K562 (cell line): ENCODE results near the gene MAD1L1. TPM values are rescaled to one million over a fixed set of nuclear protein-coding genes. Genes with fewer than 3 reads are reported as not detected.

ENCODE experiments used
- AFF1 ChIP-seq, 2 experiments: fragments of 450-650 bp; IDR thresholded peaks; 2 replicates each; pipeline ENCODE4 v1.6.1; 2018; ENCODE audit warnings: mild to moderate bottlenecking in 2 of 2, low read depth in 1 of 2; ENCODE audit not compliant: partially characterized antibody in 2 of 2
- ATF3 ChIP-seq, 2 experiments: fragments of 450-650 bp in 1 of 2; sonication (generic) in 1 of 2; formaldehyde crosslinking in 1 of 2; IDR thresholded peaks in 1 of 2; conservative IDR thresholded peaks in 1 of 2; 2 replicates each; pipeline versions ENCODE4 v1.6.1 to v1.8.1; 2016 to 2023; ENCODE audit warnings: mild to moderate bottlenecking in 2 of 2, moderate library complexity in 2 of 2, inconsistent platforms in 1 of 2, missing genetic modification reagents in 1 of 2
- CCNT2 ChIP-seq: IDR thresholded peaks from 2 replicates; pipeline ENCODE4 v1.6.1; 2011; ENCODE audit warnings: borderline replicate concordance, low read depth, mild to moderate bottlenecking, moderate library complexity, mixed read lengths, low read length; ENCODE audit not compliant: insufficient read length; ENCODE audit errors: extremely low read depth
- CHAMP1 ChIP-seq: fragments of 450-650 bp; IDR thresholded peaks from 2 replicates; pipeline ENCODE4 v1.6.1; 2016; ENCODE audit warnings: mild to moderate bottlenecking
- CHD2 ChIP-seq: IDR thresholded peaks from 2 replicates; pipeline ENCODE4 v1.6.1; 2011; ENCODE audit warnings: low read depth, low read length
- HEY1 ChIP-seq: fragments of 250-450 bp; sonication (Bioruptor Pico); IDR thresholded peaks from 2 replicates; pipeline ENCODE4 v1.5.0; 2020; ENCODE audit warnings: mild to moderate bottlenecking, moderate library complexity, borderline replicate concordance
- KAT8 ChIP-seq: fragments of 450-650 bp; IDR thresholded peaks from 2 replicates; pipeline ENCODE4 v1.6.1; 2016; ENCODE audit warnings: low read depth, mild to moderate bottlenecking
- KLF6 ChIP-seq: fragments of 250-450 bp; sonication (Bioruptor Pico); IDR thresholded peaks from 2 replicates; pipeline ENCODE4 v1.4.0; 2020; ENCODE audit warnings: mild to moderate bottlenecking, moderate library complexity, borderline replicate concordance
- PCBP1 ChIP-seq: fragments of 200-400 bp; formaldehyde crosslinking; IDR thresholded peaks from 2 replicates; pipeline ENCODE4 v1.6.1; 2018; ENCODE audit warnings: mild to moderate bottlenecking, low read depth, low read length; ENCODE audit not compliant: poor library complexity, severe bottlenecking
- RFX1 ChIP-seq: fragments of 450-650 bp; IDR thresholded peaks from 2 replicates; pipeline ENCODE4 v1.6.1; 2016; ENCODE audit warnings: mild to moderate bottlenecking, moderate library complexity
- SRSF1 ChIP-seq: fragments of 200-400 bp; formaldehyde crosslinking; IDR thresholded peaks from 2 replicates; pipeline ENCODE4 v1.6.1; 2017; ENCODE audit warnings: mild to moderate bottlenecking, low read depth, low read length, moderate library complexity
- TAF7 ChIP-seq: fragments of 450-650 bp; IDR thresholded peaks from 2 replicates; pipeline ENCODE4 v1.6.1; 2016; ENCODE audit warnings: missing genetic modification characterization, missing compliant biosample characterization
- ZC3H4 ChIP-seq: sonication (generic); formaldehyde crosslinking; IDR thresholded peaks from 2 replicates; pipeline ENCODE4 v1.9.0; 2021; ENCODE audit warnings: missing genetic modification reagents, borderline replicate concordance
- ZNF184 ChIP-seq: sonication (generic); formaldehyde crosslinking; IDR thresholded peaks from 2 replicates; pipeline ENCODE4 v1.5.0; 2020; ENCODE audit warnings: missing genetic modification reagents
- ZNF695 ChIP-seq: fragments of 450-650 bp; formaldehyde crosslinking; IDR thresholded peaks from 2 replicates; pipeline ENCODE4 v1.4.0; 2020; ENCODE audit warnings: mild to moderate bottlenecking, moderate library complexity
- polyA plus RNA-seq, 8 experiments: library from polyadenylated mRNA; depleted of rRNA in 4 of 8; stranded (reverse) in 5 of 8; unstranded in 3 of 8; fragments of >200 nt; fragmentation: Nextera tagmentation in 2 of 8; fragmentation: Illumina TruSeq in 1 of 8; extraction: Ambion mirVana in 2 of 8; extraction: Trizol in 1 of 8; gene quantifications; 2 replicates each; pipeline versions ENCODE4 v1.2.1 to v1.2.3, GENCODE V29; 2011 to 2014; ENCODE audit warnings: inconsistent platforms in 1 of 8, missing spikeins in 1 of 8
- total RNA-seq, 7 experiments: library from RNA; depleted of rRNA in 6 of 7; stranded (reverse); fragments of >200 nt in 6 of 7; fragmentation: Illumina TruSeq in 2 of 7; extraction: Trizol in 2 of 7; gene quantifications; 2 replicates each; pipeline versions ENCODE4 v1.2.1 to v1.2.3, GENCODE V29; 2011 to 2021; ENCODE audit warnings: low replicate concordance in 1 of 7

The MAD1L1 gene
- total and polyA plus RNA-seq, 9 of the 15 experiments (the other 6 are each of a cell fraction or from before 2014, with no cell fraction given): 1.7 to 89.7 (median 18.0) TPM

GRCh38 chr7:2232766-2233520 is at the start of gene MAD1L1 (continued):
- TF ChIP-seq HEY1: no peak
- TF ChIP-seq ZC3H4 (CRISPR knock-in tag): no peak
- no peak for TF ChIP-seq SRSF1
- no peak for TF ChIP-seq CCNT2
- no peak for TF ChIP-seq ZNF695 (CRISPR knock-in tag)
- no peak for TF ChIP-seq ATF3 (IDR thresholded peaks at IDR 0.05)
- TF ChIP-seq ATF3 (CRISPR knock-in tag; conservative IDR thresholded peaks at IDR 0.05): peak; percentile 61; the same call in 1 of the 2 replicates
- no peak for TF ChIP-seq KLF6 (CRISPR knock-in tag)
- no peak for TF ChIP-seq ZNF184 (CRISPR knock-in tag)
- TF ChIP-seq RFX1: no peak
- peak; percentile 100 for TF ChIP-seq CHD2
- TF ChIP-seq PCBP1: peak; percentile 95
- no peak for TF ChIP-seq CHAMP1
- TF ChIP-seq TAF7 (tag): no peak
- TF ChIP-seq AFF1 (IDR thresholded peaks at IDR 0.05; ENCODE audit: low read depth in 1 of 2, partially characterized antibody in 2 of 2): peak in 1 of 2 experiments; percentile 96
- TF ChIP-seq KAT8: no peak
